Small intestine (tissue), 7 donors: Measurements from ENCODE around the gene RXRB. TPM values are rescaled to one million over a fixed set of nuclear protein-coding genes. Genes with fewer than 3 reads are reported as not detected.
A peak's percentile ranks its signal among the peaks of the same experiment; 100 is the strongest.

Source experiments
- DNase-seq, 2 donors: peaks; one replicate each; pipeline versions ENCODE4 v3.0.0 to v3.0.0-alpha.2; 2013
- FAIRE-seq: peaks from 2 replicates; lab custom pipeline; 2012; peaks lifted over from hg19 to GRCh38; lab: Jason Lieb, UNC
- H3K27ac ChIP-seq, 3 donors: one replicate each; pipeline ENCODE4 v1.5.1; 2013; ENCODE audit warnings: low read length in 2 of 3, mild to moderate bottlenecking in 2 of 3, control low read depth in 1 of 3, inconsistent platforms in 1 of 3, low read depth in 1 of 3, moderate library complexity in 1 of 3
- H3K27me3 ChIP-seq, 3 donors: one replicate each; pipeline ENCODE4 v1.6.1; 2013; ENCODE audit warnings: low read length in 3 of 3, inconsistent platforms in 1 of 3; ENCODE audit not compliant: control insufficient read depth in 3 of 3, insufficient read depth in 3 of 3
- H3K36me3 ChIP-seq, 3 donors: one replicate each; pipeline ENCODE4 v1.6.1; 2013; ENCODE audit warnings: low read length in 3 of 3, inconsistent platforms in 1 of 3, low read depth in 1 of 3, mild to moderate bottlenecking in 1 of 3, moderate library complexity in 1 of 3; ENCODE audit not compliant: control insufficient read depth in 3 of 3, insufficient read depth in 2 of 3
- H3K4me1 ChIP-seq, 3 donors: one replicate each; pipeline ENCODE4 v1.6.1; 2013; ENCODE audit warnings: low read length in 2 of 3, inconsistent platforms in 1 of 3, low read depth in 1 of 3, mild to moderate bottlenecking in 1 of 3, moderate library complexity in 1 of 3; ENCODE audit not compliant: control insufficient read depth in 3 of 3, insufficient read depth in 2 of 3
- H3K4me3 ChIP-seq, 3 donors: one replicate each; pipeline ENCODE4 v1.5.1; 2013; ENCODE audit warnings: low read length in 3 of 3, control low read depth in 1 of 3, inconsistent platforms in 1 of 3, low read depth in 1 of 3, mild to moderate bottlenecking in 1 of 3, moderate library complexity in 1 of 3
- H3K9me3 ChIP-seq, 2 donors: one replicate each; pipeline ENCODE4 v1.6.1; 2013; ENCODE audit warnings: low read depth in 1 of 2, low read length in 1 of 2; ENCODE audit not compliant: control insufficient read depth in 2 of 2, insufficient read depth in 1 of 2
- WGBS, 3 donors: extraction: QIAGEN DNeasy Blood & Tissue Kit; methylation state at CpG; one replicate each; pipeline ENCODE4 v1.1.7; 2013; 5-methylcytosine and 5-hydroxymethylcytosine counted together
- polyA plus RNA-seq, 4 donors: library from polyadenylated mRNA; stranded (reverse) in 3 of 4; unstranded in 1 of 4; fragments of 200-250 nt in 3 of 4; fragments of 120-200 nt in 1 of 4; gene quantifications; one replicate each; pipeline versions ENCODE4 v1.2.1 to v1.2.3, GENCODE V29; 2013
- donor health status: healthy with polysubstance abuse.
- donor health status: control.
- donor health status: control.
- donor health status: Bipolar disorder and iron deficiency.
- donor health status: healthy.

RXRB gene
- polyA plus RNA-seq, 4 donors: 26.3 to 43.2 (median 30.8) TPM

DNA sequence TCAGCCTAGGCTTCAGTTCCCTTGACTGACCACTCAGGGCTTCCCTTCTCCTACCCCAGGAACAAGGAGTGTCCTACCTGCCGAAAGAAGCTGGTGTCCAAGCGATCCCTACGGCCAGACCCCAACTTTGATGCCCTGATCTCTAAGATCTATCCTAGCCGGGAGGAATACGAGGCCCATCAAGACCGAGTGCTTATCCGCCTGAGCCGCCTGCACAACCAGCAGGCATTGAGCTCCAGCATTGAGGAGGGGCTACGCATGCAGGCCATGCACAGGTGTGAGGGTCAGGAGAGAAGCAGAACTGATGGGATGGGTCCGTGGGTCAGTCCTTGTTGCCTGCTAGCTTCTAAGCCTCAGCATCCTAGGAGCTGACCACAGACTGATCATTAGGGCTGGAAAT lies 9.4 kb upstream of the RXRB start:
- H3K27me3 ChIP-seq: peaks cover 2 to 22% (median 3%) of the 10 kb centered on the region in 3 donors
- 92 to 94% (median 94%) methylated on average over 10 of the region's 10 CpGs for WGBS, 3 donors
- H3K9me3 ChIP-seq: no peaks in the 10 kb centered on the region
- H3K36me3 ChIP-seq: peaks cover 0 to 25% (median 0%) of the 10 kb centered on the region in 3 donors
- no peak for FAIRE-seq
- peaks cover 4 to 33% (median 10%) of the 10 kb centered on the region in 3 donors for H3K4me1 ChIP-seq
- DNase-seq: no peak
- no peak overlapping the region for H3K4me3 ChIP-seq
- H3K27ac ChIP-seq: no peak overlapping the region

DNA sequence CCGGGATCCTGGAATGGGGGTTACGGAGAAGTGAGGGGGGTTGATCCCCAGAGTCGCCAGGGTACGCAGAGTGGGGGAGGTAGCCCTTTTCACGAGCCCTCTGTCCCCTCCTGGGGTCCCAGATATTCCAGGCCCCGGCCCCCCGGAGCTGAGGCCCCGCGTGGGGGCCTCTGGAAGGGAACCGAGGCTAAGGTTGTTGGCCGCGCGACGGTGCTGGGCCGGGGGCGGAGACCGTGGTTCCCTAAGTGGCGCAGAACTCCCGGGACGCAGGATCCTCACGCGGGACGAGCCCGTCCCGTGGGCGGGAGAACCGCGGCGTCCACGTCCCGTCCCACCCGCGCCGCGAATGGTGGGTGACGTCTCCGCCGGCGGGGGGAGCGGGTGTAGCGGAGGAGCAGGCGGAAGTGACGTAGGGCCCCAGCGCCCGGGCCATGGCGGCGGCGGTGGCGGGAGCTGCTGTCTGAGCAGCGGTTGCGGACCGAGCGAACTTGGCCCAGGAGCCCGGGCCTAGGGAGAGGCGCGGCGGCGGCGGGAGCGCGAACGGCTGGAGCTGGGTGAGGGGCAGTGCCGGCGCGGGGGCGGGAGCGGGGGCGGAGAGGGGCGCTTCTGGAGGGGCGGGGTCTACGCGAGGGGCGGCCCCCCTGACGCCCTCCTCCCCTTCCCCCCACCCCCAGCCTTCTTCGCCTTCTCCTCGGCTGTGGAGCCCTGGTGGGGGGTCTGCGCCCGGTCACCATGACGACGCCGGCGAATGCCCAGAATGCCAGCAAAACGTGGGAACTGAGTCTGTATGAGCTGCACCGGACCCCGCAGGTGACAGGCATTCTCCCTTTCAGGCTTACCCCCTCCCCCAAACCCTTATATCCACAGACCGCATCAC lies 7.9 kb upstream of the RXRB start, which contains the start of gene RING1:
TSS of gene RING1 (plus strand) at position 410 of the 877 bp plus-strand sequence. CDS start at position 733, 323 bp downstream.
- Histone ChIP-seq H3K27ac (peak within 1 kb of the TSS; percentile 89 to 95 (median 90)), H3K4me3 (peak within 1 kb of the TSS; percentile 83 to 91 (median 87)), H3K27me3 (peaks cover 0 to 6% (median 0%) of the 10 kb centered on the region in 3 donors), H3K4me1 (peaks cover 4 to 34% (median 10%) of the 10 kb centered on the region in 3 donors), H3K36me3 (peaks cover 2 to 32% (median 3%) of the 10 kb centered on the region in 3 donors), H3K9me3 (no peaks in the 10 kb centered on the region)
- 0% methylated on average over 47 to 84 of the region's 86 CpGs for WGBS, 3 donors
- FAIRE-seq: no peak
- peak; percentile 79 to 94 for DNase-seq

DNA sequence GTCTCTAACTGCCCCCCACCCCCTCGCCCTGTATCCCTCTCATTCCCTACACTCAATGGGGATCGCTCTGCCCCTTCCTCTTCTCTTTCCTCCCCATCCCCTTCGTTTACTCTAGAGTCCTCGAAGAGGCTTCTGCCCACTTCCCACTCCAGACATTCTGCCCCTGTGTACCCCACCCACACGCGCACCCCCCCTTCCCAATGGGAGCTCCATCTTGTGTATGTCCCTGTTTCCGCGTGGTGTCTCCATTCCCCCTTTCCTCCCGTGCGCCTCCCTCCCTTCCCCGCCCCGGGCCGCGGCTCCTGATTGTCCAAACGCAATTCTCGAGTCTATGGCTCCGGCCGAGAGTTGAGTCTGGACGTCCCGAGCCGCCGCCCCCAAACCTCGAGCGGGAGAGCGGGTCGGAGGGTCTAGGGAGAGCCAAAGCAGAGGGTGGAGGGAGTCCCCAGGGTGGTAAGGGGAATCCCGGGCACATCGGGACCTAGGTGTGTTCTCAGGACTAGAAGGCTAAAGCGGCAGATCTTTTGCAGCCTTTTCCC lies 7.2 kb upstream of the RXRB start:
- WGBS, 3 donors: 1% methylated on average over 26 to 29 of the region's 29 CpGs
- Histone ChIP-seq H3K27ac (peak overlapping the region; percentile 89 to 95 (median 90)), H3K9me3 (no peaks in the 10 kb centered on the region), H3K27me3 (no peaks in the 10 kb centered on the region), H3K4me1 (peaks cover 0 to 27% (median 7%) of the 10 kb centered on the region in 3 donors), H3K4me3 (peak overlapping the region; percentile 83 to 91 (median 87)), H3K36me3 (peaks cover 3 to 37% (median 8%) of the 10 kb centered on the region in 3 donors)
- DNase-seq (peak; percentile 49 to 76), FAIRE-seq (no peak)

DNA sequence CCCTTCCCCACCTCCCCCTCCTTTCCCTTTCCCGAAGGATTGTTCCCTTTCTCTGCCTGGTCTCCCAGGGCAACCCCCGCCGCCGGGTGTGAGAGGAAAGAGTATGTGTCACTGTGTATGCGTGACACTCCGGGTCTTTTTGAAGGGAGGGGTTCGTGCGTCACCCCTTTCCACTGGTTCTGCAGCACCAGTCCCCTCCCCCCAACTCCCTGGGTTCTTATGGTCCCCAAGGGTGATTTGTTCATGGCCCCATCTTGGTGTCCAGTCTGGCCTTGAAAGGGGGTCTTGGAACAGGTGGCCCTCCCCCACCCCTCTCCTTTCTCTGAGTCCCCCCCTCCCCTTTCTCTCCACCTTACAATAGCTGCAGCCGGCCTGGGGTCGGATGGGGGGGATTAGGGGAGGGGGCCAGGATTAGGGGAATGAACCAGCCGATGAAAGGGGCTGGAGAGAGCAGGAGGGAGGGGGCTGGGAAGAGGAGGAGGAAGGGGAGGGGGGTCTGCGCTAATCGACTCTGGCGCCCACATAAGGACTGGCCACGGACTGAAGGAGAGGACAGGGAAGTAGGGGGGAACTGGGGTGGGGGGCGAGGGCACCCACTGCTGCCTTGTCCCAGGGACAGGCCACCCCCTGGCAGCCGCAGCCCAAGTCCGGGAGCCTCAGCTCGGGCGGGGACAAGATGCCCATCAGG lies 6.5 kb upstream of the RXRB start:
- FAIRE-seq: no peak
- DNase-seq: peak in 1 of 2 donors; percentile 53
- peak overlapping the region in 2 of 3 donors; percentile 83 to 91 for H3K4me3 ChIP-seq

DNA sequence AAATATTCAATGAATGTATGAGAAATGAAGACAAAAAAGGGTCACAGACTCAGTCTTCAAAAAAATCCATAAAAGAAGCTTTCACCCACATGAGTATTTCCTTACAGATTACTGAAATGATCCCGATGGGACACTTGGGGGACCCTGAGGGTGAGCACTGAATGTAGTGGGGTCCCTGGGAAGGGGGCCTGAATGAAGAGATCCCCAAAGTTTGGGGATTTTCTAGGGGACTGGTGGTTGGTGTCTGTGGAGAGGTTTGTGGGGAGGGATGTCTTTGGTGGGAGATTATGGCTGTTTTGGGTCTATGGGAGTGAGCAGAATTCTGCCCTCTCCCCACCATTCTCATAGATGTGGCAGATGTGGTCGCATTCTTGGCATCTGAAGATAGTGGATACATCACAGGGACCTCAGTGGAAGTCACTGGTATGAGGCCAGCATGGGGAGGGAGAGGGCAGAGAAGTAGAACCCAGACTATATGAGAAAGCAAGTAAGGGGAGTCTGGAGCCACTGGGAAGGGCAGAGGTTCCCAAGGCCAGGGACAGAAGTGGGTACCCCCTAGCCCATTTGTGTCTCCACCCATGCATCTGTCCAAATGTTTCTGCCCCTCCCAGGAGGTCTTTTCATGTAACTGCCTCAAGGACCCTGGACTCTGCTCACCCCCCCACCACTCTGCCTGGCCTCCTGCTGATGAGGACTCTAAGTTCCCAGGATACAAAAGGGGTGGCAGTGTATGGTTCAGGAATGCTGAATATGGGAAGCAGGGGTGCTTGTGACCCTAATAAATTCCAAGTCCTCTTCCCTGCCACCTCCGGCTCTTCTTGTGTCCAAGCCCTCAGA lies 5.8 kb upstream of the RXRB start:
- DNase-seq (no peak), FAIRE-seq (no peak)
- Histone ChIP-seq H3K27ac (no peak overlapping the region), H3K4me1 (peaks cover 9 to 39% (median 10%) of the 10 kb centered on the region in 3 donors), H3K27me3 (no peaks in the 10 kb centered on the region), H3K36me3 (peaks cover 5 to 39% (median 12%) of the 10 kb centered on the region in 3 donors), H3K4me3 (no peak overlapping the region), H3K9me3 (no peaks in the 10 kb centered on the region)
- 77 to 81% (median 77%) methylated on average over 3 of the region's 3 CpGs for WGBS, 3 donors

More for the DNA sequence above, 6.5 kb upstream of the RXRB start:
- no peaks in the 10 kb centered on the region for H3K9me3 ChIP-seq
- 25 to 43% (median 35%) methylated on average over 15 to 20 of the region's 20 CpGs for WGBS, 3 donors
- peak overlapping the region in 2 of 3 donors; percentile 90 to 95 for H3K27ac ChIP-seq
- peaks cover 5 to 40% (median 12%) of the 10 kb centered on the region in 3 donors for H3K36me3 ChIP-seq
- H3K4me1 ChIP-seq: peaks cover 4 to 33% (median 7%) of the 10 kb centered on the region in 3 donors
- H3K27me3 ChIP-seq: no peaks in the 10 kb centered on the region

DNA sequence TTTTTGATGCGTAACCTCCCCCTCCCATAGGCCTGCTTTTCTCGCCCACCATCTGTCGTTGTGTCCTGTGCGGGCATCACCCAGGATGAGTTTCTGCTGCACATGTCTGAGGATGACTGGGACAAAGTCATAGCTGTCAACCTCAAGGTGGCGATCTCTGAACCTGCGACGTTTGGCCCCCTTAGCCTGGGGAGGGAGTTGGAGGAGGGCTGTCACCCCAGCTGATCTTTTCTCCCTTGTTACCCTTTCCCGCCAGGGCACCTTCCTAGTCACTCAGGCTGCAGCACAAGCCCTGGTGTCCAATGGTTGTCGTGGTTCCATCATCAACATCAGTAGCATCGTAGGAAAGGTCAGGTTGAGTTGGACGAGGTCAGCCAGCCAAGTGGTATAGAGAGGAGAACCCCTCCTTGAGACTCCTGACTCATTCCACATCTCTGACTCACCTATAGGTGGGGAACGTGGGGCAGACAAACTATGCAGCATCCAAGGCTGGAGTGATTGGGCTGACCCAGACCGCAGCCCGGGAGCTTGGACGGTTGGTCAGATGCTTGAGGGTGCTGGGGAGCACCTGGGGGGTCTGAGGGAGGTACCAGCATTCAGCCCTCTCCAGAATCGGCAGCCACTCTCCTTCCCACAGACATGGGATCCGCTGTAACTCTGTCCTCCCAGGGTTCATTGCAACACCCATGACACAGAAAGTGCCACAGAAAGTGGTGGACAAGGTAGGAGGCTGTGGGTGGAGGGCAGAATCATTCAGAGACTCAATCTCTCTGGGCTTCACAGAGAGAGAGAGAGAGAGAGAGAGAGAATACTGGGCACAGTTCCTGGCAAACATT lies 4.9 kb upstream of the RXRB start:
- DNase-seq: peak; percentile 21 to 35
- H3K4me1 ChIP-seq: peaks cover 9 to 39% (median 10%) of the 10 kb centered on the region in 3 donors
- H3K4me3 ChIP-seq: peak overlapping the region; percentile 63 to 71 (median 68)
- no peaks in the 10 kb centered on the region for H3K27me3 ChIP-seq
- H3K36me3 ChIP-seq: peaks cover 5 to 34% (median 12%) of the 10 kb centered on the region in 3 donors
- no peaks in the 10 kb centered on the region for H3K9me3 ChIP-seq
- no peak for FAIRE-seq
- WGBS, 3 donors: 30 to 43% (median 34%) methylated on average over 17 of the region's 17 CpGs
- H3K27ac ChIP-seq: peak overlapping the region; percentile 45 to 83 (median 57)
